Natural killer cell treated with Interleukin-12 subunit alpha and Interleukin-12 subunit beta and Interleukin-15 and Interleukin-18, amount 100 ng/mL, for 72 hours (primary cell): ENCODE results near the gene CPNE4. TPM values are rescaled to one million over a fixed set of nuclear protein-coding genes. Genes with fewer than 3 reads are reported as not detected.

Source experiments
- ATAC-seq, 2 donors: fragments of 150-1000 bp; cut with Tn5 transposase in 1 of 2; sonication (Bioruptor Pico), chemical (Tn5 transposase) in 1 of 2; 2 replicates each; pipeline ENCODE4 v1.10.0; 2021
- DNase-seq: peaks from one replicate; pipeline ENCODE4 v3.0.0; 2022; ENCODE audit warnings: low spot score
- H3K27ac Mint-ChIP-seq, 2 donors: 1 replicate in 1 of 2; 2 replicates in 1 of 2; pipeline ENCODE4 v1.8.0; 2022; ENCODE audit warnings: mixed read lengths in 2 of 2, mild to moderate bottlenecking in 1 of 2, moderate library complexity in 1 of 2
- H3K27me3 Mint-ChIP-seq, 2 donors: 1 replicate in 1 of 2; 2 replicates in 1 of 2; pipeline ENCODE4 v1.8.0; 2022; ENCODE audit warnings: mixed read lengths in 2 of 2
- H3K36me3 Mint-ChIP-seq: one replicate; pipeline ENCODE4 v1.8.0; 2022; ENCODE audit warnings: mixed read lengths
- H3K4me1 Mint-ChIP-seq, 2 donors: 1 replicate in 1 of 2; 2 replicates in 1 of 2; pipeline ENCODE4 v1.8.0; 2022; ENCODE audit warnings: low read depth in 2 of 2, mixed read lengths in 2 of 2, mild to moderate bottlenecking in 1 of 2
- H3K4me3 Mint-ChIP-seq: one replicate; pipeline ENCODE4 v1.8.0; 2022; ENCODE audit warnings: mixed read lengths
- H3K9me3 Mint-ChIP-seq: 2 replicates; pipeline ENCODE4 v1.8.0; 2022; ENCODE audit warnings: mixed read lengths
- total RNA-seq, 2 donors: library from RNA; stranded (reverse); gene quantifications; one replicate each; pipeline ENCODE4 v1.2.3, GENCODE V29; 2022

Gene CPNE4
- total RNA-seq, 2 donors from 2014 or later, result not detected

- Mint-ChIP-seq H3K36me3 (no peaks in the 10 kb centered on the region), H3K27me3 (peaks cover 6 to 7% of the 10 kb centered on the region in 2 donors), H3K4me1 (no peaks in the 10 kb centered on the region), H3K27ac (no peak overlapping the region), H3K9me3 (peaks cover 3% of the 10 kb centered on the region), H3K4me3 (no peak overlapping the region)
- ATAC-seq (no peak), DNase-seq (no peak)
Observed at GRCh38 chr3:131850223-131850622, 184.6 kb downstream of the CPNE4 start.

- Mint-ChIP-seq H3K9me3 (peaks cover 3% of the 10 kb centered on the region), H3K4me1 (no peaks in the 10 kb centered on the region), H3K27ac (no peak overlapping the region), H3K4me3 (no peak overlapping the region), H3K27me3 (peaks cover 2 to 7% of the 10 kb centered on the region in 2 donors), H3K36me3 (no peaks in the 10 kb centered on the region)
- ATAC-seq (no peak), DNase-seq (no peak)
Observed at GRCh38 chr3:131849616-131850015, 185.2 kb downstream of the CPNE4 start.

- no peaks in the 10 kb centered on the region for H3K36me3 Mint-ChIP-seq
- H3K27me3 Mint-ChIP-seq, result peaks cover 0 to 7% of the 10 kb centered on the region in 2 donors
- peaks cover 3% of the 10 kb centered on the region for H3K9me3 Mint-ChIP-seq
- no peak overlapping the region for H3K4me3 Mint-ChIP-seq
- DNase-seq (no peak), ATAC-seq (no peak)
- H3K4me1 Mint-ChIP-seq, result no peaks in the 10 kb centered on the region
- no peak overlapping the region for H3K27ac Mint-ChIP-seq
Observed at GRCh38 chr3:131847966-131848510, 186.8 kb downstream of the CPNE4 start.

GRCh38 chr3:131846296-131846924 is 188.4 kb downstream of the CPNE4 start:
- Mint-ChIP-seq H3K27me3 (peaks cover 0 to 7% of the 10 kb centered on the region in 2 donors), H3K36me3 (no peaks in the 10 kb centered on the region), H3K27ac (no peak overlapping the region), H3K4me1 (no peaks in the 10 kb centered on the region), H3K9me3 (peaks cover 3% of the 10 kb centered on the region), H3K4me3 (no peak overlapping the region)
- no peak for ATAC-seq
- no peak for DNase-seq

- H3K4me1 Mint-ChIP-seq, result no peaks in the 10 kb centered on the region
Observed at GRCh38 chr3:131843174-131843573, 191.6 kb downstream of the CPNE4 start.

DNA sequence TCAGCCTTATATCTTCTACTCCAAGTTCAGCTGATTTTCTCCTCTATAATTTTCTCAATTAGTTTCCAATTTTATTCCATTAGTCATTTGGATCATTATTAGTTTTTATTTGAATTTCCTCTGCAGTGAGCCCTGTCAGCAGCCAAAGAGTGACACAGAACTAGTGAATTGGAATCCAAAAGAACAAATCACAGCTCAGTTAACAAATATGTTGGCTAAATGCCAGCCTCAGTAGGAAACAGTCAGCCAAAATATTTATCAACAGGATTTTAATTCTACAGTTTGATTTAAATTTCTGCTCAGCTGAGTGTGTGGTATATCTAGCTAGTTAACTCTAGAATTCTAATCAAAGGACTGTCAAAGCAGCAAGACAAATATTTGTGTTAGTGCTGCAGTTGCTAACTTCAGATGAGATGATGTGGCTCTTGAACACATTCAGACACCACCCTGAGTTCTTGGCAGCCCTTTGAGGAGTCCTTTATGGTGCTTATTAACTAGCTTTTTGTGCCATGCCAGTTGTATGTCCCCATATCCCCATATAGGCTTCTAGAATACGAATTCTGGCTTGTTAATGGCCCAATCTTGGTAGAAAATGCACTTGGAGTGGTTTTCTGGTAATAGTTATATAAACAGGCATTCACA is 194.5 kb downstream of the CPNE4 start:
- Mint-ChIP-seq H3K4me1 (no peaks in the 10 kb centered on the region), H3K9me3 (no peaks in the 10 kb centered on the region), H3K27ac (no peak overlapping the region), H3K4me3 (no peak overlapping the region), H3K27me3 (peaks cover 0 to 3% of the 10 kb centered on the region in 2 donors), H3K36me3 (no peaks in the 10 kb centered on the region)
- ATAC-seq, result no peak
- no peak for DNase-seq

More at GRCh38 chr3:131843174-131843573, 191.6 kb downstream of the CPNE4 start:
- peaks cover 0 to 3% of the 10 kb centered on the region in 2 donors for H3K27me3 Mint-ChIP-seq
- H3K9me3 Mint-ChIP-seq, result no peaks in the 10 kb centered on the region
- H3K4me3 Mint-ChIP-seq, result no peak overlapping the region
- no peak overlapping the region for H3K27ac Mint-ChIP-seq
- DNase-seq, result no peak
- no peak for ATAC-seq
- H3K36me3 Mint-ChIP-seq, result no peaks in the 10 kb centered on the region

DNA sequence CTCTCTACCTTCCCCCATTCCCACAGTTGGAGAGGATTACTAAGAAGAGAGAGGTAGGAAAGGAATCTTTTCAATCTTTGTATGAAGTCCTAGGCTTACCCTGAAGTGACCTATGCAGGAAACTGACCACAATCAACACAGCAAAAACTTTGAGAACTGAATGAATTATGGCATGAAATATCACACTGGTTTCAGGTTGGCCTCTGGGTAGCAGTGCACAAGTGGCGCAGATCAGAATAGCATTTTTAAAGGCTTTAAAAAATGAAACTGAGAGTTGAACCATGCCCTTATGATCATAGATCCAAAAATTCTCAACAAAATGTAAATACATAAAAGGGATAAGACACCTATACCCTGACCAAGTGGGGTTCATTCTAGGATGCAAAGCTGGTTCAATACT is 198.9 kb downstream of the CPNE4 start:
- Mint-ChIP-seq H3K4me3 (no peak overlapping the region), H3K27me3 (peaks cover 0 to 2% of the 10 kb centered on the region in 2 donors)

GRCh38 chr3:131831608-131832007 is 203.2 kb downstream of the CPNE4 start:
- H3K27ac Mint-ChIP-seq, result no peak overlapping the region
- no peaks in the 10 kb centered on the region for H3K4me1 Mint-ChIP-seq
- H3K4me3 Mint-ChIP-seq, result no peak overlapping the region
- ATAC-seq (no peak), DNase-seq (no peak)
- peaks cover 0 to 2% of the 10 kb centered on the region in 2 donors for H3K27me3 Mint-ChIP-seq
- H3K36me3 Mint-ChIP-seq, result no peaks in the 10 kb centered on the region
- H3K9me3 Mint-ChIP-seq, result peaks cover 4% of the 10 kb centered on the region

More for the DNA sequence above, 198.9 kb downstream of the CPNE4 start:
- DNase-seq (no peak), ATAC-seq (no peak)
- Mint-ChIP-seq H3K27ac (no peak overlapping the region), H3K36me3 (no peaks in the 10 kb centered on the region), H3K4me1 (no peaks in the 10 kb centered on the region), H3K9me3 (peaks cover 4% of the 10 kb centered on the region)

DNA sequence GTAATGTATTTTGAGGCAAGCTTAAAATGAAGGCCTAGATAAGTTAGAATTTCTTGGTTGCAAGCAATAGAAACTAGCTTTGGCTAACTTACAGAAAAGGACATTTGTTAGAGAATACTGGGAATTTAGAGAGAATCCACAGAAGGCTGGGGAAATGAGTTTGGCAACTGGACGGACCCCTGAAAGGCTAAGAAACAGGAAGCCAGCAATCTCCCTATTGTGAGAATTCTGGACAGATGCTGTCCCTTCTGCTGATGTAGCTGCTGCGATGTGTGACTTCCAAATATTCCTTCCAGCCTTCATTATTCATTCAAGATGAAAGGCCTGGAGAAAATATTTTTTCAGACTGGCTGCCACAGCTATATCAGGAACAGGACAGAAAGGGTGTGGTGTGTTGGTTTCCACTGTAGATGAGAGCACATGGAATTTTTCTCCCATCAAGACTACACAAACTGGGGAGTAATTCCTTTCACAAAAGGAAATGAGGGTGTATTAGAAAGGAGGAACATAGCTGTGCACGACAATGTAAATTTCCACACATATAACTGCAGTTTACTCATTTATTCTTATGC is 213.5 kb downstream of the CPNE4 start:
- H3K27me3 Mint-ChIP-seq, result no peaks in the 10 kb centered on the region
- no peak overlapping the region for H3K4me3 Mint-ChIP-seq
- H3K27ac Mint-ChIP-seq, result no peak overlapping the region
- ATAC-seq (no peak), DNase-seq (no peak)
- H3K36me3 Mint-ChIP-seq, result no peaks in the 10 kb centered on the region
- H3K4me1 Mint-ChIP-seq, result no peaks in the 10 kb centered on the region
- H3K9me3 Mint-ChIP-seq, result no peaks in the 10 kb centered on the region

DNA sequence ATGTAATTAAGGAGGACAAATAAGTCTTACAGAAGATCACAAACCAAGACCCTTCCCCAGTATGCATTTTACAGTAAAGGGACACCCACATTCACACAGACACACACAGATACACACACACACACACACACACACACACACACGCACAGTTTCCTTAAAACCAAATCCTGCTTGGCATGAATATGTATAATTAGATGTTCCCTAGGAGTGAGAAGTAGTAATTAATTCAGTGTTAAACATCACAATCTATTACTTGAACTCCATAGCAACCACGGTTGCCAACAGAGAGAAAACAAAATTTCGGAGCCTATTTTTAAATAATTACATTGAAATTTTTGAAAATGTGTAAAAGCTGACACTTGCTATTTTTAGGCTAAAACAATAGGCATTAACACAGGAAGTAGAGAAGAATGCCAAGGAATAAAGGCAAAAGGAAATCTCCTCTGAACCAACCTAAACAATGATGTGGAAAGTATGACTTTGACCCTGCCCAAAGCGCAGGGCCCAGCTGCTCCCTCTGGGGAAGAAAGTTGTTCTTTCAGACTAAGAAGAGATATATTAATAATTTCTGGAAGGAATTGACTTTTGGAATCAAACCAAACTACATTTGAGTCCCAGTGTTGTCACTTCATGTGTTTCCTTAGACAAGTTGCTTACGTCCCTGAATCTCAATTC is 215.3 kb downstream of the CPNE4 start:
- Mint-ChIP-seq H3K4me3 (no peak overlapping the region), H3K27me3 (no peaks in the 10 kb centered on the region), H3K36me3 (no peaks in the 10 kb centered on the region), H3K4me1 (no peaks in the 10 kb centered on the region), H3K27ac (no peak overlapping the region), H3K9me3 (no peaks in the 10 kb centered on the region)
- DNase-seq (no peak), ATAC-seq (no peak)

DNA sequence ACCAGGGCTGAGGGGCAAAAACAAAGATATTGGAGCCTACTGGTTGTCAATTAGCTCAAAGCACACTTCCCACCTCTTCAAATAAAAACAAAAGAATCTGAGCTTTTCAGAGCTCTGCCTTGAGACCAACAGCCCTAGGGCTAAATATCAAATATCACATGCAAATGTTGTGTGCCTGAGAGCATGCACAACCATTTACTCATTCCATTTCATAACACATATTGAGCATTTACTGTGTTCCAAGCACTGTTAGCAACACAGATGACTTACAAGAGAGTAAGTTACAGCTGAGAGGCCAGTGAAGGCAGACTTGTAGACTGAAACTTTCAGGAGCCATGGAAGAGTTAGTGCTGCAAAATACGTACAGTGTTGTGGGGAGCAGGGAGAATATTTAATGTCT is 222.4 kb downstream of the CPNE4 start:
- H3K9me3 Mint-ChIP-seq, result no peaks in the 10 kb centered on the region
- no peak for ATAC-seq
- H3K4me3 Mint-ChIP-seq, result no peak overlapping the region
- H3K4me1 Mint-ChIP-seq, result no peaks in the 10 kb centered on the region
- H3K27me3 Mint-ChIP-seq, result peaks cover 5 to 36% of the 10 kb centered on the region in 2 donors
- no peak for DNase-seq
- no peaks in the 10 kb centered on the region for H3K36me3 Mint-ChIP-seq
- no peak overlapping the region for H3K27ac Mint-ChIP-seq

- no peaks in the 10 kb centered on the region for H3K36me3 Mint-ChIP-seq
- no peaks in the 10 kb centered on the region for H3K4me1 Mint-ChIP-seq
- no peak overlapping the region for H3K4me3 Mint-ChIP-seq
- H3K9me3 Mint-ChIP-seq, result no peaks in the 10 kb centered on the region
- no peak overlapping the region for H3K27ac Mint-ChIP-seq
- DNase-seq (no peak), ATAC-seq (no peak)
- H3K27me3 Mint-ChIP-seq, result peaks cover 5 to 36% of the 10 kb centered on the region in 2 donors
Observed at GRCh38 chr3:131811481-131811880, 223.3 kb downstream of the CPNE4 start.

DNA sequence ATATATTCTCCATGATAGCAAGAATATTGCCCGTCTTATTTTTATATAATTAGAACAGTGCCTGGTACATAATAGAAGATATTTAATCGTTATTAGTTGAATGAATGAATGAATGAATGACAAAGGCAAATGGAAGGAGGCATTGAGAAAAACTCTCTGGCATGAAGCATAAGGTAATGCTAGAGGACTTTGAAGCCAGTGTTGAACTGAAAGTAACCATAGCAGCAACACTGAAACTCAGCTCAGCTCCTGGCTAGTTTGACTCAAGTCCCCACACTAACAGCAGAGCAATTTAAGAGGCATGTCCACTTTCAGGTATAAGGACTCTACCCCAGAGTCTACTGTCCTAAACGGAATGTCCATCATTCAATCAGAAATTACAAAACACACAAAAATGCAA is 227.0 kb downstream of the CPNE4 start:
- no peak for ATAC-seq
- DNase-seq, result no peak
- no peaks in the 10 kb centered on the region for H3K36me3 Mint-ChIP-seq
- H3K9me3 Mint-ChIP-seq, result no peaks in the 10 kb centered on the region
- H3K4me3 Mint-ChIP-seq, result no peak overlapping the region
- peaks cover 7 to 36% of the 10 kb centered on the region in 2 donors for H3K27me3 Mint-ChIP-seq
- no peak overlapping the region for H3K27ac Mint-ChIP-seq
- no peaks in the 10 kb centered on the region for H3K4me1 Mint-ChIP-seq

DNA sequence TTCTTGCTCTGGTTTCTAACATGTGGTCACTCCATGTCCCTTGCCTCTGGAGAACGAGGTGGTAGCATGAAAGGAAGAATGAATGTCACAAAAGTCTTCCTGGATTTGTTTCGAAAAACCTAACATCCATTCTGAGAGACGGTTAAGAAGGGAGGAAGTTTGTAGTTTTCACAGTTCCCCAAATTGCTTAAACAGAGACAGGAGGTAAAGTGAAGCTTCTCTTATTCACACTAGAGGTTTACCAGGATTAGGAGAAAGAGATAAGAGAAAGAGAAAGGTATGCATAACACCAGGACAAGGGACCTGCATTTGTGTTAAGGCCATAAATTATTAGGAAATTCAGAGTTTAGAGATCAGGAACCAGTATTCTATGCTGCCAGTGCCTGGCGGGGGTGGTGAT is 228.1 kb downstream of the CPNE4 start:
- ATAC-seq (no peak), DNase-seq (no peak)
- no peak overlapping the region for H3K4me3 Mint-ChIP-seq
- peaks cover 5 to 30% of the 10 kb centered on the region in 2 donors for H3K27me3 Mint-ChIP-seq
- no peaks in the 10 kb centered on the region for H3K4me1 Mint-ChIP-seq
- H3K9me3 Mint-ChIP-seq, result no peaks in the 10 kb centered on the region
- no peaks in the 10 kb centered on the region for H3K36me3 Mint-ChIP-seq
- no peak overlapping the region for H3K27ac Mint-ChIP-seq
